ENCODE results near the gene WFDC6.

WFDC6 gene

GRCh38 chr20:45508068-45508886, 31.0 kb downstream of the WFDC6 start:
- Histone ChIP-seq H3K4me1 (ENCODE audit: control insufficient read depth, low read length) (no peaks in the 10 kb centered on the region), H3K4me2 (ENCODE audit: low read length) (no peak overlapping the region), H3F3A (ENCODE audit: control insufficient read depth, insufficient read depth) (no peaks in the 10 kb centered on the region), H3K79me2 (ENCODE audit: control insufficient read depth, low read length) (no peaks in the 10 kb centered on the region), H3K9me2 (replicated peaks; ENCODE audit: control insufficient read depth, low read length) (no peaks in the 10 kb centered on the region), H3K27ac (ENCODE audit: low read depth, low read length) (no peak overlapping the region), H4K20me1 (ENCODE audit: control insufficient read depth, insufficient read depth, low read depth, low read length) (no peaks in the 10 kb centered on the region), H3K4me3 (ENCODE audit: low read length) (no peak overlapping the region), H3K36me3 (ENCODE audit: control insufficient read depth, low read length) (no peaks in the 10 kb centered on the region), H3K27me3 (ENCODE audit: control insufficient read depth, low read length) (0 out of 2 replicates have a peak, but pooled peaks cover 7% of the 10 kb centered on the region), H3K9me3 (ENCODE audit: control insufficient read depth, insufficient read depth, low read length) (no peaks in the 10 kb centered on the region)
- TF ChIP-seq EZH2phosphoT487 (IDR thresholded peaks at IDR 0.05; ENCODE audit: borderline replicate concordance, low read length), result no peak
- no peak for TF ChIP-seq CTCF (IDR thresholded peaks at IDR 0.05; ENCODE audit: low read depth, low read length, poor library complexity, severe bottlenecking)

- Histone ChIP-seq H3K36me3 (ENCODE audit: control insufficient read depth, low read length) (no peaks in the 10 kb centered on the region), H3K27ac (ENCODE audit: low read depth, low read length) (no peak overlapping the region), H3K9me3 (ENCODE audit: control insufficient read depth, insufficient read depth, low read length) (no peaks in the 10 kb centered on the region), H3K27me3 (ENCODE audit: control insufficient read depth, low read length) (0 out of 2 replicates have a peak, but pooled peaks cover 5% of the 10 kb centered on the region), H3K4me3 (ENCODE audit: low read length) (no peak overlapping the region), H3K9me2 (replicated peaks; ENCODE audit: control insufficient read depth, low read length) (no peaks in the 10 kb centered on the region), H4K20me1 (ENCODE audit: control insufficient read depth, insufficient read depth, low read depth, low read length) (no peaks in the 10 kb centered on the region), H3K79me2 (ENCODE audit: control insufficient read depth, low read length) (no peaks in the 10 kb centered on the region), H3F3A (ENCODE audit: control insufficient read depth, insufficient read depth) (no peaks in the 10 kb centered on the region), H3K4me1 (ENCODE audit: control insufficient read depth, low read length) (no peaks in the 10 kb centered on the region), H3K4me2 (ENCODE audit: low read length) (no peak overlapping the region)
- TF ChIP-seq CTCF (IDR thresholded peaks at IDR 0.05; ENCODE audit: low read depth, low read length, poor library complexity, severe bottlenecking) (no peak), EZH2phosphoT487 (IDR thresholded peaks at IDR 0.05; ENCODE audit: borderline replicate concordance, low read length) (no peak)
These were observed 32.1 kb downstream of the WFDC6 start for GRCh38 chr20:45507011-45507820.

GRCh38 chr20:45506398-45506797, 32.9 kb downstream of the WFDC6 start:
- no peak overlapping the region for H3K27ac ChIP-seq (ENCODE audit: low read depth, low read length)

More at GRCh38 chr20:45506398-45506797, 32.9 kb downstream of the WFDC6 start:
- H3K4me3 ChIP-seq (ENCODE audit: low read length), result no peak overlapping the region
- no peaks in the 10 kb centered on the region for H4K20me1 ChIP-seq (ENCODE audit: control insufficient read depth, insufficient read depth, low read depth, low read length)
- H3K79me2 ChIP-seq (ENCODE audit: control insufficient read depth, low read length), result no peaks in the 10 kb centered on the region
- no peaks in the 10 kb centered on the region for H3F3A ChIP-seq (ENCODE audit: control insufficient read depth, insufficient read depth)
- no peaks in the 10 kb centered on the region for H3K36me3 ChIP-seq (ENCODE audit: control insufficient read depth, low read length)
- H3K9me2 ChIP-seq (replicated peaks; ENCODE audit: control insufficient read depth, low read length), result no peaks in the 10 kb centered on the region
- H3K9me3 ChIP-seq (ENCODE audit: control insufficient read depth, insufficient read depth, low read length), result no peaks in the 10 kb centered on the region
- no peak overlapping the region for H3K4me2 ChIP-seq (ENCODE audit: low read length)
- H3K27me3 ChIP-seq (ENCODE audit: control insufficient read depth, low read length), result 0 out of 2 replicates have a peak, but pooled peaks cover 5% of the 10 kb centered on the region
- no peaks in the 10 kb centered on the region for H3K4me1 ChIP-seq (ENCODE audit: control insufficient read depth, low read length)
- TF ChIP-seq EZH2phosphoT487 (IDR thresholded peaks at IDR 0.05; ENCODE audit: borderline replicate concordance, low read length) (no peak), CTCF (IDR thresholded peaks at IDR 0.05; ENCODE audit: low read depth, low read length, poor library complexity, severe bottlenecking) (no peak)

Data from DOHH2 (cell line).